A549 (cell line): Measurements from ENCODE around the gene SNX27.

Experiments
- CBX2 ChIP-seq: fragments of 200-600 bp; sonication (generic); IDR thresholded peaks from 2 replicates; pipeline ENCODE4 v1.6.1; 2016; ENCODE audit warnings: low read depth, mild to moderate bottlenecking, borderline replicate concordance
- CEBPB ChIP-seq, 2 experiments: fragments of >200 bp in 1 of 2; sonication (Bioruptor Twin) in 1 of 2; formaldehyde crosslinking in 1 of 2; IDR thresholded peaks; 2 replicates each; pipeline ENCODE4 v1.6.1; 2012 to 2016
- ESRRA ChIP-seq: fragments of 150-350 bp; IDR thresholded peaks from 2 replicates; pipeline ENCODE4 v1.6.1; 2014; ENCODE audit warnings: mild to moderate bottlenecking, low read length, borderline replicate concordance
- JUN ChIP-seq, 2 experiments: fragments of >200 bp; sonication (Bioruptor Twin); formaldehyde crosslinking; IDR thresholded peaks; 2 replicates in 1 of 2; 3 replicates in 1 of 2; pipeline ENCODE4 v1.6.1; 2016 to 2017
- MAFK ChIP-seq: fragments of 450-650 bp; IDR thresholded peaks from 2 replicates; pipeline ENCODE4 v1.6.1; 2014; ENCODE audit not compliant: partially characterized antibody
- POLR2A ChIP-seq: IDR thresholded peaks from 2 replicates; pipeline ENCODE4 v1.6.1; 2012; ENCODE audit warnings: mild to moderate bottlenecking, low read length
- RCOR1 ChIP-seq: fragments of 150-350 bp; IDR thresholded peaks from 2 replicates; pipeline ENCODE4 v1.6.1; 2014; ENCODE audit warnings: antibody characterized with exemption, low read length, low read depth
- RFX5 ChIP-seq: fragments of 450-650 bp; IDR thresholded peaks from 2 replicates; pipeline ENCODE4 v1.7.1; 2014; ENCODE audit warnings: antibody characterized with exemption, mild to moderate bottlenecking, moderate library complexity
- TF ChIP-seq, protein P1 (sequence below): fragments of 250-450 bp; sonication (Bioruptor Pico); IDR thresholded peaks from 2 replicates; pipeline ENCODE4 v1.5.0; 2021; ENCODE audit warnings: mild to moderate bottlenecking, moderate library complexity, borderline replicate concordance
- TF ChIP-seq, protein P2 (sequence below): fragments of >200 bp; sonication (Bioruptor Twin); formaldehyde crosslinking; IDR thresholded peaks from 3 replicates; pipeline ENCODE4 v1.5.1; 2016
- TF ChIP-seq, protein P3 (sequence below): IDR thresholded peaks from 2 replicates; pipeline ENCODE4 v1.6.1; 2012
- TF ChIP-seq, protein P4 (sequence below): fragments of 200-600 bp; sonication (generic); IDR thresholded peaks from 2 replicates; pipeline ENCODE4 v1.6.1; 2016; ENCODE audit warnings: antibody characterized with exemption, mild to moderate bottlenecking, moderate library complexity
- TF ChIP-seq, protein P5 (sequence below): IDR thresholded peaks from 2 replicates; pipeline ENCODE4 v1.6.1; 2012

DNA sequence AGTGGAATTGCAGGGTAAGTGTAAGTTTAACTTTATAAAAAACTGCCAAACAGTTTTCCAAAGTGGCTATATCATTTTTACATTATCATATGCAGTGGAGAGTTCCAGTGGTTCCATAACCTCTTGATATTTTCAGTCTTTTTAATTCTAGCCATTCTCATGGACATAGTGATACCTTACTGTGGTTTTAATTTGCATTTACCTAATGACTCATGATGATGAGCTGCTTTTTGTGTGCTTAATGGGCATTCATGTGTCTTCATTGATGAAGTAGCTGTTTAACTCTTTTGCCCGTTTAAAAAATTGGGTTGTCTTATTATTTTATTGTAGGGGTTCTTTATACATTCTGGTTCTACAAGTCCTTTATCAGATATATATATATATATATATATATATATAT, 29.4 kb downstream of the SNX27 start:
- no peak for TF ChIP-seq RFX5
- TF ChIP-seq, protein P1, sequence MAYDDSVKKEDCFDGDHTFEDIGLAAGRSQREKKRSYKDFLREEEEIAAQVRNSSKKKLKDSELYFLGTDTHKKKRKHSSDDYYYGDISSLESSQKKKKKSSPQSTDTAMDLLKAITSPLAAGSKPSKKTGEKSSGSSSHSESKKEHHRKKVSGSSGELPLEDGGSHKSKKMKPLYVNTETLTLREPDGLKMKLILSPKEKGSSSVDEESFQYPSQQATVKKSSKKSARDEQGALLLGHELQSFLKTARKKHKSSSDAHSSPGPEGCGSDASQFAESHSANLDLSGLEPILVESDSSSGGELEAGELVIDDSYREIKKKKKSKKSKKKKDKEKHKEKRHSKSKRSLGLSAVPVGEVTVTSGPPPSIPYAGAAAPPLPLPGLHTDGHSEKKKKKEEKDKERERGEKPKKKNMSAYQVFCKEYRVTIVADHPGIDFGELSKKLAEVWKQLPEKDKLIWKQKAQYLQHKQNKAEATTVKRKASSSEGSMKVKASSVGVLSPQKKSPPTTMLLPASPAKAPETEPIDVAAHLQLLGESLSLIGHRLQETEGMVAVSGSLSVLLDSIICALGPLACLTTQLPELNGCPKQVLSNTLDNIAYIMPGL (CRISPR knock-in tag) = no peak
- TF ChIP-seq, protein P2, sequence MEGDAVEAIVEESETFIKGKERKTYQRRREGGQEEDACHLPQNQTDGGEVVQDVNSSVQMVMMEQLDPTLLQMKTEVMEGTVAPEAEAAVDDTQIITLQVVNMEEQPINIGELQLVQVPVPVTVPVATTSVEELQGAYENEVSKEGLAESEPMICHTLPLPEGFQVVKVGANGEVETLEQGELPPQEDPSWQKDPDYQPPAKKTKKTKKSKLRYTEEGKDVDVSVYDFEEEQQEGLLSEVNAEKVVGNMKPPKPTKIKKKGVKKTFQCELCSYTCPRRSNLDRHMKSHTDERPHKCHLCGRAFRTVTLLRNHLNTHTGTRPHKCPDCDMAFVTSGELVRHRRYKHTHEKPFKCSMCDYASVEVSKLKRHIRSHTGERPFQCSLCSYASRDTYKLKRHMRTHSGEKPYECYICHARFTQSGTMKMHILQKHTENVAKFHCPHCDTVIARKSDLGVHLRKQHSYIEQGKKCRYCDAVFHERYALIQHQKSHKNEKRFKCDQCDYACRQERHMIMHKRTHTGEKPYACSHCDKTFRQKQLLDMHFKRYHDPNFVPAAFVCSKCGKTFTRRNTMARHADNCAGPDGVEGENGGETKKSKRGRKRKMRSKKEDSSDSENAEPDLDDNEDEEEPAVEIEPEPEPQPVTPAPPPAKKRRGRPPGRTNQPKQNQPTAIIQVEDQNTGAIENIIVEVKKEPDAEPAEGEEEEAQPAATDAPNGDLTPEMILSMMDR = no peak
- no peak for TF ChIP-seq ESRRA
- no peak for TF ChIP-seq MAFK
- TF ChIP-seq, protein P3, sequence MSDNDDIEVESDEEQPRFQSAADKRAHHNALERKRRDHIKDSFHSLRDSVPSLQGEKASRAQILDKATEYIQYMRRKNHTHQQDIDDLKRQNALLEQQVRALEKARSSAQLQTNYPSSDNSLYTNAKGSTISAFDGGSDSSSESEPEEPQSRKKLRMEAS = no peak
- TF ChIP-seq POLR2A = no peak
- TF ChIP-seq CBX2 = no peak
- TF ChIP-seq, protein P4, sequence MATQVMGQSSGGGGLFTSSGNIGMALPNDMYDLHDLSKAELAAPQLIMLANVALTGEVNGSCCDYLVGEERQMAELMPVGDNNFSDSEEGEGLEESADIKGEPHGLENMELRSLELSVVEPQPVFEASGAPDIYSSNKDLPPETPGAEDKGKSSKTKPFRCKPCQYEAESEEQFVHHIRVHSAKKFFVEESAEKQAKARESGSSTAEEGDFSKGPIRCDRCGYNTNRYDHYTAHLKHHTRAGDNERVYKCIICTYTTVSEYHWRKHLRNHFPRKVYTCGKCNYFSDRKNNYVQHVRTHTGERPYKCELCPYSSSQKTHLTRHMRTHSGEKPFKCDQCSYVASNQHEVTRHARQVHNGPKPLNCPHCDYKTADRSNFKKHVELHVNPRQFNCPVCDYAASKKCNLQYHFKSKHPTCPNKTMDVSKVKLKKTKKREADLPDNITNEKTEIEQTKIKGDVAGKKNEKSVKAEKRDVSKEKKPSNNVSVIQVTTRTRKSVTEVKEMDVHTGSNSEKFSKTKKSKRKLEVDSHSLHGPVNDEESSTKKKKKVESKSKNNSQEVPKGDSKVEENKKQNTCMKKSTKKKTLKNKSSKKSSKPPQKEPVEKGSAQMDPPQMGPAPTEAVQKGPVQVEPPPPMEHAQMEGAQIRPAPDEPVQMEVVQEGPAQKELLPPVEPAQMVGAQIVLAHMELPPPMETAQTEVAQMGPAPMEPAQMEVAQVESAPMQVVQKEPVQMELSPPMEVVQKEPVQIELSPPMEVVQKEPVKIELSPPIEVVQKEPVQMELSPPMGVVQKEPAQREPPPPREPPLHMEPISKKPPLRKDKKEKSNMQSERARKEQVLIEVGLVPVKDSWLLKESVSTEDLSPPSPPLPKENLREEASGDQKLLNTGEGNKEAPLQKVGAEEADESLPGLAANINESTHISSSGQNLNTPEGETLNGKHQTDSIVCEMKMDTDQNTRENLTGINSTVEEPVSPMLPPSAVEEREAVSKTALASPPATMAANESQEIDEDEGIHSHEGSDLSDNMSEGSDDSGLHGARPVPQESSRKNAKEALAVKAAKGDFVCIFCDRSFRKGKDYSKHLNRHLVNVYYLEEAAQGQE = no peak
- TF ChIP-seq, protein P5, sequence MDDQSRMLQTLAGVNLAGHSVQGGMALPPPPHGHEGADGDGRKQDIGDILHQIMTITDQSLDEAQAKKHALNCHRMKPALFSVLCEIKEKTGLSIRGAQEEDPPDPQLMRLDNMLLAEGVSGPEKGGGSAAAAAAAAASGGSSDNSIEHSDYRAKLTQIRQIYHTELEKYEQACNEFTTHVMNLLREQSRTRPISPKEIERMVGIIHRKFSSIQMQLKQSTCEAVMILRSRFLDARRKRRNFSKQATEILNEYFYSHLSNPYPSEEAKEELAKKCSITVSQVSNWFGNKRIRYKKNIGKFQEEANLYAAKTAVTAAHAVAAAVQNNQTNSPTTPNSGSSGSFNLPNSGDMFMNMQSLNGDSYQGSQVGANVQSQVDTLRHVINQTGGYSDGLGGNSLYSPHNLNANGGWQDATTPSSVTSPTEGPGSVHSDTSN = no peak
- TF ChIP-seq RCOR1 = no peak
- TF ChIP-seq CEBPB (IDR thresholded peaks at IDR 0.05) = no peak
- no peak for TF ChIP-seq JUN (IDR thresholded peaks at IDR 0.05)
